Parathyroid adenoma (tissue), 2 donors: ENCODE results near the gene PROM1.

ENCODE experiments used
- H2AFZ ChIP-seq: fragments of 300-600 bp; sonication (generic); one replicate; pipeline ENCODE4 v1.7.0; 2017; ENCODE audit warnings: antibody characterized with exemption, mild to moderate bottlenecking
- H3K27ac ChIP-seq: fragments of 300-600 bp; sonication (generic); one replicate; pipeline ENCODE4 v1.7.0; 2017
- H3K27me3 ChIP-seq: fragments of 300-600 bp; sonication (generic); one replicate; pipeline ENCODE4 v1.7.0; 2017; ENCODE audit warnings: low read length; ENCODE audit not compliant: control insufficient read depth, insufficient read depth
- H3K36me3 ChIP-seq: fragments of 300-600 bp; sonication (generic); one replicate; pipeline ENCODE4 v1.7.0; 2017; ENCODE audit warnings: low read length; ENCODE audit not compliant: control insufficient read depth, insufficient read depth
- H3K4me1 ChIP-seq: fragments of 300-600 bp; sonication (generic); one replicate; pipeline ENCODE4 v1.7.0; 2017; ENCODE audit warnings: control low read depth
- H3K4me2 ChIP-seq: fragments of 300-600 bp; sonication (generic); one replicate; pipeline ENCODE4 v1.7.0; 2017; ENCODE audit warnings: low read length
- H3K4me3 ChIP-seq: fragments of 300-600 bp; sonication (generic); one replicate; pipeline ENCODE4 v1.7.0; 2017; ENCODE audit warnings: low read depth, low read length
- H3K79me2 ChIP-seq: fragments of 300-600 bp; sonication (generic); one replicate; pipeline ENCODE4 v1.7.0; 2017; ENCODE audit warnings: control low read depth
- H3K9ac ChIP-seq: fragments of 300-600 bp; sonication (generic); one replicate; pipeline ENCODE4 v1.7.0; 2017; ENCODE audit warnings: mild to moderate bottlenecking
- H3K9me3 ChIP-seq: fragments of 300-600 bp; sonication (generic); one replicate; pipeline ENCODE4 v1.7.0; 2017; ENCODE audit warnings: low read length; ENCODE audit not compliant: control insufficient read depth
- TF ChIP-seq, protein P1 (sequence below): fragments of 300-600 bp; sonication (generic); IDR thresholded peaks from one replicate; pipeline ENCODE4 v1.7.0; 2017; ENCODE audit warnings: antibody characterized with exemption, mild to moderate bottlenecking
- donor health status: primary hyperparathyroidism.

PROM1 gene

GRCh38 chr4:16102356-16102755, 18.5 kb upstream of the PROM1 start:
- no peak overlapping the region for H3K27ac ChIP-seq
- H3K79me2 ChIP-seq, result no peaks in the 10 kb centered on the region
- H3K4me2 ChIP-seq, result no peak overlapping the region
- no peaks in the 10 kb centered on the region for H3K27me3 ChIP-seq
- no peaks in the 10 kb centered on the region for H3K4me1 ChIP-seq
- H3K9me3 ChIP-seq, result no peaks in the 10 kb centered on the region
- H3K9ac ChIP-seq, result no peak overlapping the region
- TF ChIP-seq, protein P1, sequence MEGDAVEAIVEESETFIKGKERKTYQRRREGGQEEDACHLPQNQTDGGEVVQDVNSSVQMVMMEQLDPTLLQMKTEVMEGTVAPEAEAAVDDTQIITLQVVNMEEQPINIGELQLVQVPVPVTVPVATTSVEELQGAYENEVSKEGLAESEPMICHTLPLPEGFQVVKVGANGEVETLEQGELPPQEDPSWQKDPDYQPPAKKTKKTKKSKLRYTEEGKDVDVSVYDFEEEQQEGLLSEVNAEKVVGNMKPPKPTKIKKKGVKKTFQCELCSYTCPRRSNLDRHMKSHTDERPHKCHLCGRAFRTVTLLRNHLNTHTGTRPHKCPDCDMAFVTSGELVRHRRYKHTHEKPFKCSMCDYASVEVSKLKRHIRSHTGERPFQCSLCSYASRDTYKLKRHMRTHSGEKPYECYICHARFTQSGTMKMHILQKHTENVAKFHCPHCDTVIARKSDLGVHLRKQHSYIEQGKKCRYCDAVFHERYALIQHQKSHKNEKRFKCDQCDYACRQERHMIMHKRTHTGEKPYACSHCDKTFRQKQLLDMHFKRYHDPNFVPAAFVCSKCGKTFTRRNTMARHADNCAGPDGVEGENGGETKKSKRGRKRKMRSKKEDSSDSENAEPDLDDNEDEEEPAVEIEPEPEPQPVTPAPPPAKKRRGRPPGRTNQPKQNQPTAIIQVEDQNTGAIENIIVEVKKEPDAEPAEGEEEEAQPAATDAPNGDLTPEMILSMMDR, result no peak
- H2AFZ ChIP-seq, result no peak overlapping the region
- no peaks in the 10 kb centered on the region for H3K36me3 ChIP-seq
- no peak overlapping the region for H3K4me3 ChIP-seq

GRCh38 chr4:16100833-16101232, 17.0 kb upstream of the PROM1 start:
- Histone ChIP-seq H3K79me2 (no peaks in the 10 kb centered on the region), H2AFZ (no peak overlapping the region), H3K36me3 (no peaks in the 10 kb centered on the region), H3K4me2 (no peak overlapping the region), H3K27me3 (no peaks in the 10 kb centered on the region), H3K4me3 (no peak overlapping the region), H3K27ac (no peak overlapping the region), H3K4me1 (no peaks in the 10 kb centered on the region), H3K9me3 (no peaks in the 10 kb centered on the region), H3K9ac (no peak overlapping the region)
- TF ChIP-seq, protein P1, result no peak

DNA sequence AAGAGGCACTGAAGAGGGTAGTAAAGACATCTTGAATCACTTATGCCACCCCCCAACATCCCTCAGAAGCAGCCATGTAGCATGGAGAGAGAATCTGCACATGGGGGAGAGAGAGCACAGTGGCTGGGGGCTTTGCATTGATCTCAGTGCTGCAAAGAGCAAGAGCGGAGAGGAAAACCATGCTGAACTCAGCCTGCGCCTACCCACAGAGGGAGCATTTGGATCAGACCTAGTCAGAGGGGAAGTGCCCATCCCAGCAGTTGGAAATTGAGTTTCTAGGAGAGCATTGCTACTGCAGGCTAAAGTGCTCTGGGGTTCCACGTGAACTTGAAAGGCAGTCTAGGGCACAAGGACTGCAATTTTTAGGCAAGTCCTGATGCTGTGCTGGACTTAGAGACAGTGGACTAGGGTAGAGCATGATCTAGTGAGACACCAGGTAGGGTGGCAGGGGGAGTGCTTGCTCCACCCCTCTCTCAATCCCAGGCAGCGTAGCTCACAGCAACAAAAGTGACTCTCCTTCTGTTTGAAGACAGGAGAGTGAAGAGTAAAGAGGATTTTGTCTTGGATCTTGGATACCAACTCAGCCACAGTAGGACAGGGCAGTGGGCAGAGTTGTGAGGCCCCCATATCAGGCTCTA, 9.0 kb upstream of the PROM1 start:
- H3K4me1 ChIP-seq, result no peaks in the 10 kb centered on the region
- H3K27ac ChIP-seq, result no peak overlapping the region
- no peaks in the 10 kb centered on the region for H3K36me3 ChIP-seq
- no peak overlapping the region for H3K9ac ChIP-seq
- H3K79me2 ChIP-seq, result no peaks in the 10 kb centered on the region
- TF ChIP-seq, protein P1, result no peak
- H2AFZ ChIP-seq, result no peak overlapping the region
- no peaks in the 10 kb centered on the region for H3K9me3 ChIP-seq
- H3K4me2 ChIP-seq, result no peak overlapping the region
- H3K4me3 ChIP-seq, result no peak overlapping the region
- no peaks in the 10 kb centered on the region for H3K27me3 ChIP-seq

DNA sequence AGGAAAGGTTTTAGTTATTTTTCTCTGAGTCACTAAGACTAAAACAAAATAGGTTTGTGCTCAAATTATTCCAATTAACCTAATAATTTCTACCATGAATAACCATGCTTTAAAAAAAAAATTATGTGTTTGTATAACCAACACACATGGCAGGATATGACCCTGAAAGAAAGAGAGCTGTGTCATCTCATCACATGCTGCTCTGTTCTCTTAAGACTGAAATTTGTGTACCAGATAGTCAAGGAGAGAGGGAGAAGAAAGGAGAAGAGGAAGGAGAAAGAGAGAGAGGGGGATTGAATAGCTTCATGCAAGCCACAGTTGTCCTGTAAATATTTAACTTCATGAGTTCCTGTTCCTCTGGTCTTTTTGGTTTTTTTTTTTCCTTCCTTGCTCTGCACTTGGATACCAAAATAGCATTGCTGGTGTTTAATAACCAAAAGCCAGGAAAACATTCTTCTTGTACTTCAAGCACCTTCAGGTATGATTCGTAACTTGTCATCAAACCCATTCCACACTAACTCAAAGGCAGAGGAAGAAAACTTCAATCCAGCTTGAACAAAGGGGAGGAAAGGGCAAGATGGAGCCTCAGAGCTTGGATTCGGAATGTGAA, 6.4 kb upstream of the PROM1 start:
- Histone ChIP-seq H3K9ac (no peak overlapping the region), H3K79me2 (no peaks in the 10 kb centered on the region), H3K27me3 (no peaks in the 10 kb centered on the region), H3K27ac (no peak overlapping the region), H3K36me3 (no peaks in the 10 kb centered on the region), H3K4me3 (no peak overlapping the region), H2AFZ (no peak overlapping the region), H3K4me2 (no peak overlapping the region), H3K4me1 (no peaks in the 10 kb centered on the region), H3K9me3 (no peaks in the 10 kb centered on the region)
- TF ChIP-seq, protein P1, result no peak

GRCh38 chr4:16089156-16089555, 5.3 kb upstream of the PROM1 start:
- Histone ChIP-seq H3K9ac (no peak overlapping the region), H3K9me3 (no peaks in the 10 kb centered on the region), H3K4me1 (no peaks in the 10 kb centered on the region), H2AFZ (no peak overlapping the region), H3K36me3 (no peaks in the 10 kb centered on the region), H3K4me2 (no peak overlapping the region), H3K27me3 (no peaks in the 10 kb centered on the region), H3K27ac (no peak overlapping the region), H3K79me2 (no peaks in the 10 kb centered on the region), H3K4me3 (no peak overlapping the region)
- TF ChIP-seq, protein P1, result no peak
